Effector memory CD4-positive, alpha-beta T cell (primary cell): ENCODE data around the gene CRYBG1.
"Not testable (repeated sequence)": the region's sequence is repeated elsewhere in the genome, so short reads cannot be mapped to it uniquely, and the experiment has no call there.

Experiments used
- DNase-seq, 3 donors: peaks; one replicate each; pipeline ENCODE4 v3.0.0-alpha.2; 2020
- H3K27ac ChIP-seq: 2 replicates; pipeline ENCODE4 v1.7.0; 2013; ENCODE audit warnings: mild to moderate bottlenecking, low read length, moderate library complexity; ENCODE audit not compliant: insufficient read depth, poor library complexity, severe bottlenecking
- H3K27me3 ChIP-seq: replicated peaks from 2 replicates; pipeline ENCODE4 v1.7.0; 2013; ENCODE audit warnings: mild to moderate bottlenecking, low read length; ENCODE audit not compliant: insufficient read depth, control insufficient read depth, poor library complexity, severe bottlenecking
- H3K36me3 ChIP-seq: 2 replicates; pipeline ENCODE4 v1.7.0; 2013; ENCODE audit warnings: mild to moderate bottlenecking, low read length, moderate library complexity; ENCODE audit not compliant: control insufficient read depth, insufficient read depth
- H3K4me1 ChIP-seq: 2 replicates; pipeline ENCODE4 v1.7.0; 2013; ENCODE audit warnings: low read length, mild to moderate bottlenecking; ENCODE audit not compliant: control insufficient read depth, insufficient read depth, poor library complexity, severe bottlenecking
- H3K4me3 ChIP-seq: 2 replicates; pipeline ENCODE4 v1.7.0; 2013; ENCODE audit warnings: low read length, low read depth, mild to moderate bottlenecking; ENCODE audit not compliant: insufficient read depth, poor library complexity, severe bottlenecking
- H3K9me3 ChIP-seq: 2 replicates; pipeline ENCODE4 v1.7.0; 2013; ENCODE audit warnings: mild to moderate bottlenecking, low read length, moderate library complexity; ENCODE audit not compliant: control insufficient read depth

Gene CRYBG1

GRCh38 chr6:106555767-106556166 lies 195.2 kb downstream of the CRYBG1 start:
- peaks cover 67% of the 10 kb centered on the region for H3K36me3 ChIP-seq
- DNase-seq: no peak
- H3K9me3 ChIP-seq: no peaks in the 10 kb centered on the region
- no peak overlapping the region for H3K4me3 ChIP-seq
- no peaks in the 10 kb centered on the region for H3K4me1 ChIP-seq
- no peak overlapping the region for H3K27ac ChIP-seq
- no peaks in the 10 kb centered on the region for H3K27me3 ChIP-seq

- H3K27me3 ChIP-seq: no peaks in the 10 kb centered on the region
- no peak overlapping the region for H3K27ac ChIP-seq
- peaks cover 67% of the 10 kb centered on the region for H3K36me3 ChIP-seq
- no peak overlapping the region for H3K4me3 ChIP-seq
- no peaks in the 10 kb centered on the region for H3K9me3 ChIP-seq
- H3K4me1 ChIP-seq: no peaks in the 10 kb centered on the region
- DNase-seq: no peak
Measured at GRCh38 chr6:106556368-106556960, 195.9 kb downstream of the CRYBG1 start.

- peaks cover 70% of the 10 kb centered on the region for H3K36me3 ChIP-seq
- H3K9me3 ChIP-seq: no peaks in the 10 kb centered on the region
- no peak overlapping the region for H3K27ac ChIP-seq
- H3K4me3 ChIP-seq: no peak overlapping the region
- H3K4me1 ChIP-seq: no peaks in the 10 kb centered on the region
- no peaks in the 10 kb centered on the region for H3K27me3 ChIP-seq
- no peak for DNase-seq
Measured at GRCh38 chr6:106557837-106558236, 197.3 kb downstream of the CRYBG1 start.

- Histone ChIP-seq H3K4me1 (no peaks in the 10 kb centered on the region), H3K4me3 (no peak overlapping the region), H3K27me3 (no peaks in the 10 kb centered on the region), H3K27ac (no peak overlapping the region), H3K36me3 (peaks cover 71% of the 10 kb centered on the region), H3K9me3 (no peaks in the 10 kb centered on the region)
- no peak for DNase-seq
Measured at GRCh38 chr6:106558364-106558763, 197.8 kb downstream of the CRYBG1 start.

GRCh38 chr6:106559659-106560058 lies 199.1 kb downstream of the CRYBG1 start:
- not testable (repeated sequence) for H3K4me3 ChIP-seq, H3K4me1 ChIP-seq, H3K27ac ChIP-seq, H3K9me3 ChIP-seq, DNase-seq, H3K27me3 ChIP-seq
- H3K36me3 ChIP-seq: peaks cover 71% of the 10 kb centered on the region

GRCh38 chr6:106560996-106561685 lies 200.6 kb downstream of the CRYBG1 start:
- DNase-seq: no peak
- peaks cover 78% of the 10 kb centered on the region for H3K36me3 ChIP-seq
- no peak overlapping the region for H3K4me3 ChIP-seq

GRCh38 chr6:106561686-106562405 lies 201.3 kb downstream of the CRYBG1 start:
- Histone ChIP-seq H3K27ac (no peak overlapping the region), H3K27me3 (no peaks in the 10 kb centered on the region), H3K4me3 (no peak overlapping the region), H3K4me1 (no peaks in the 10 kb centered on the region), H3K36me3 (peaks cover 80% of the 10 kb centered on the region), H3K9me3 (no peaks in the 10 kb centered on the region)
- DNase-seq: no peak

More at GRCh38 chr6:106560996-106561685, 200.6 kb downstream of the CRYBG1 start:
- H3K9me3 ChIP-seq: no peaks in the 10 kb centered on the region
- no peaks in the 10 kb centered on the region for H3K27me3 ChIP-seq
- no peak overlapping the region for H3K27ac ChIP-seq
- no peaks in the 10 kb centered on the region for H3K4me1 ChIP-seq

GRCh38 chr6:106563614-106564013 lies 203.1 kb downstream of the CRYBG1 start:
- no peaks in the 10 kb centered on the region for H3K4me1 ChIP-seq
- no peak for DNase-seq
- no peaks in the 10 kb centered on the region for H3K27me3 ChIP-seq
- H3K36me3 ChIP-seq: peaks cover 83% of the 10 kb centered on the region
- H3K4me3 ChIP-seq: no peak overlapping the region
- H3K27ac ChIP-seq: no peak overlapping the region
- H3K9me3 ChIP-seq: no peaks in the 10 kb centered on the region

- Histone ChIP-seq H3K36me3 (peaks cover 80% of the 10 kb centered on the region), H3K27ac (no peak overlapping the region)
Measured at GRCh38 chr6:106564476-106564875, 204.0 kb downstream of the CRYBG1 start.

GRCh38 chr6:106568530-106568929 lies 208.0 kb downstream of the CRYBG1 start:
- no peaks in the 10 kb centered on the region for H3K4me1 ChIP-seq
- no peaks in the 10 kb centered on the region for H3K9me3 ChIP-seq
- no peak overlapping the region for H3K4me3 ChIP-seq
- no peak overlapping the region for H3K27ac ChIP-seq
- DNase-seq: no peak
- H3K27me3 ChIP-seq: no peaks in the 10 kb centered on the region
- peaks cover 53% of the 10 kb centered on the region for H3K36me3 ChIP-seq

More at GRCh38 chr6:106564476-106564875, 204.0 kb downstream of the CRYBG1 start:
- no peaks in the 10 kb centered on the region for H3K27me3 ChIP-seq
- DNase-seq: no peak
- no peak overlapping the region for H3K4me3 ChIP-seq
- H3K4me1 ChIP-seq: no peaks in the 10 kb centered on the region
- H3K9me3 ChIP-seq: no peaks in the 10 kb centered on the region
